GM21576 (cell line): ENCODE data around the gene CCSAP.

ENCODE experiments used
- ATAC-seq: cut with Tn5 transposase; IDR thresholded peaks from one replicate; pipeline ENCODE4 v1.9.1; 2021; ENCODE audit warnings: mild to moderate bottlenecking, moderate library complexity; ENCODE audit not compliant: unreplicated experiment

CCSAP gene

GRCh38 chr1:229326601-229327000 is 16.2 kb downstream of the CCSAP start:
- ATAC-seq, result no peak

DNA sequence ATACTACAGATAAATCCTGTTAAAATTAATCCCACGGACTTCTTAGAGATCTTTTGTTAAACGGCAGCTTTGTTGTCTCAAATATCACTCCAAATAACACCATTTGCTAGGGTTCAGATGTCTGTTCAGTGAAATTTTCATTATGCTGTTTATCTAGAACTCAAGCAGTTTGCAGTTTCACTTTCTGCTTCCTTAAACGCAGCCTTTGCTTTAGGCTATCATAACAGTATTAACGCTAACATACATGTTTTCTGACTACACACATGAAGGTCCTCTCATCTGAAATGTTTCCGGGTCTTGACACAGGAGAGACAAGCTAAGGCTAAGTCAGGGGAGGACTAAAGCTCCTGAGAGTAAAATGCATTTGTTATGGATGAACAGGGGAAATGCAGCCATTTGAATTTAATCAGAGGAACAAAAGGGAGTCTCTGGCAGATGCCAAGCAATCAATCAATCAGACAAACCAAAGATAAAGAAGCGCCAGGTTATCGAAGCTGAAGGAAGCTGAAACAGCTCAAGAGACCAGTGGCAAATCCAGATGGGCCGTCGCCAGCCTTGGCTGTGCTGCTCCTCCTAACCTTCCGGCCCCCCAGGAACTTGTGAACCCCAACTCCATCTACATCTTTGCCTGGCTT is 16.9 kb downstream of the CCSAP start:
- ATAC-seq, result no peak

- ATAC-seq, result no peak
Observed at GRCh38 chr1:229325401-229325800, 17.4 kb downstream of the CCSAP start.

GRCh38 chr1:229323885-229324553 is 18.8 kb downstream of the CCSAP start:
- ATAC-seq, result no peak

DNA sequence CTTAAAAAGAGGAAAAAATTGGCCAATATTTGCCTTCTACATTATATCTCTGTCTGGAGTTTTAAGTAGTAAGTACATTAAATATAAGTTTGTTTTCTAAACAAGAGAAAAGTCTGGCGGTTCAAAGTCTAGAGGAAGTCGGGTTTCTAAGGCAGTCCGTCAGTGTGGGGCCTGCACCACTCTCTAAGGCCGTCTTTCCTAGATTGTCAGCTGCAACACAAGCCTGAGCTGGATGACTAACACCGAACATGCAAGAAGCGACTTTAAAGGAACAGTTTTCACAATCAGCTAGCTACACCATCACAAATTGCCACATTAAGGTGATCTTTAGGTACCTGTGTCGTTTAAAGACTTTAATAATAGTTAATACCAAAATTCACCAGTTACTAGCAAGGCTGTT is 19.6 kb downstream of the CCSAP start:
- ATAC-seq, result no peak

GRCh38 chr1:229319487-229319886 is 23.4 kb downstream of the CCSAP start:
- ATAC-seq, result no peak

GRCh38 chr1:229318056-229318455 is 24.8 kb downstream of the CCSAP start:
- no peak for ATAC-seq

- no peak for ATAC-seq
Observed at GRCh38 chr1:229316166-229316565, 26.7 kb downstream of the CCSAP start.

DNA sequence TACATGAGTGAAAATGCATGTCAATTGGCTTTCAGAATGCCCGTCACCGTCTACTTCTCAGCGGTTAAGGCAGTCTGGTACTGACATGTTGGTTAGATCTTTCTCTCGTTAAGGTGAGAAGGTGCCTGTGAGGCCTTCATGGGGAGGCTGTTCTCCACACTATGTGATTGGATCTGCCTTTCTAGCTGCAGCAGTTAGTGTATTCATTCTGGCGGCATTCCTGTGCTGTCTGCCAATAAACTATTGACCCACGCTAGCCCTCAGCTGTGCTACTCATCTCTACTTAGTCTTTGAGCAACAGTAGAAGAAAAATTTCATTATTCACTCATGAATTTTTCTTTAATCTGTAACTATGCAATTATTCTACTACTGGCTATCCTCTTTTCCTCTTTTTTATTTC is 32.0 kb downstream of the CCSAP start:
- no peak for ATAC-seq

GRCh38 chr1:229309684-229310083 is 33.2 kb downstream of the CCSAP start:
- ATAC-seq, result no peak

- no peak for ATAC-seq
Observed at GRCh38 chr1:229309074-229309473, 33.8 kb downstream of the CCSAP start.

- no peak for ATAC-seq
Observed at GRCh38 chr1:229305392-229305791, 37.5 kb downstream of the CCSAP start.

- no peak for ATAC-seq
Observed at GRCh38 chr1:229303855-229304254, 39.0 kb downstream of the CCSAP start.

DNA sequence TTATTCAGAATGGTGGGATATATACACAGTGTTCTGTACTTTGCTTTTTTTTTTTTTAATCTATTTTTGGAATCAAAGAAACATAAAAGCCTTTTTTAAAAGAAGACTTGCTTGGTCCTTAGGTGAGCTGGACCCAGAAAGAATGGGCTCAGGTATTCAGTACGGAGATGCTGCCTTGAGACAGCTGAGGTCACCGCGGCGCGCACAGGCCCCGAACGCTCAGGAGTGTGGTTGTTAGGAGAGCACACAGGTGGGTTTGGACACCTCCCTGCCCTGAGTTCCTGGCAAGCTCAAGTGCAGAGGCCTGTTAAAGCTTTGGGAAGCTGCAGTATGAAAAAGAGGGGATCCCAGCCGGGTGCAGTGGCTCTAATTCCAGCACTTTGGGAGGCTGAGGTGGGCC is 40.1 kb downstream of the CCSAP start:
- no peak for ATAC-seq

DNA sequence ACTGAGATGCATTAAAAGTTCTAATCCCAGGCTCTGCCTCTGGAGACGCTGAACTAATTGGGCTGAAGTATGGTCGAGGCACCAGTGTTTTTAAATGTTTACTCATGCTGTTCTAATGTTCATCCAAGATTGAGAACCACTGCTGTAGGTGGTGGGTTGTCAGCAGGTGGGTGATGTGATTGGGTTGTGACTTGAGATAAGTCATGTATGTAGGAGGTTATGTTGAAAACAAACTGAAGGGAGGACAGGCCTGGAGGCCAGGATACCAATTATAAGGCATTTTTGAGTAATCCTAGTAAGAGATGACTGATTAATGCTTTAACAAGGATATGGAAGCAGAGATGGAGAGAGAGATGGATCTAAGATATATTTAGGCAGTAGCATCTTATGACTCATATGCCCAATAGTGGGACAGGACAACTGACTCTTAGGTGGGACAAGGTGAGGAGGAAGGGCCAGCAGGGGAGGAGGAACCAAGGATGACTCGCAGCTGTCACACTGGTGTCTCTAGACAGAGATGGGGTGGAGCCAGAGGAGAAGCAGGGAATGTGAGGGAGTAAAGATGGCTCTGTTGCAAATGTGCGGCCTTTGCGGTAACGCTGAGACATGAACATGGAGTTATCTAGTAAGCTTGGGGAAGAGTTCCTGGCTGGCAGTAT is 42.6 kb downstream of the CCSAP start:
- no peak for ATAC-seq

GRCh38 chr1:229298887-229299503 is 43.9 kb downstream of the CCSAP start:
- no peak for ATAC-seq

DNA sequence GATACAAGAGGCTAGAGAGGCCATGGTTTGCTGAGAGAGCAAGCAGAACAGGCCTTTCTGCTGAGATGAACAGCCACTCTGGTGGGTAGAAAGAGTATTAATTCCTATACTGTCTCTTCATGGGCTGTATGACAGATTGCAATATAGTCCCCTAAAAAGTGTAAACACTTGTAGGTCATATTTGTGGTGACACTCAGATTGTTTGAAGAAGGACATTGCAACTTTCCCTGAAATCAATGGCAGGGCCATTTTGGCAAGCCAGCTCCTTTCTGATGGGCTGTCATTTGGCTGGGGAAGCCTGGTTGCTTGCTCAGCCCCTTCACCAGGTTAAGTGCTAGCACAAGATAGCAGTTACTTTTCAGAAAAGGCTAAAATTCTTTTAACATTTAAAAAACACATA is 44.4 kb downstream of the CCSAP start:
- no peak for ATAC-seq

GRCh38 chr1:229297746-229298145 is 45.1 kb downstream of the CCSAP start:
- no peak for ATAC-seq

DNA sequence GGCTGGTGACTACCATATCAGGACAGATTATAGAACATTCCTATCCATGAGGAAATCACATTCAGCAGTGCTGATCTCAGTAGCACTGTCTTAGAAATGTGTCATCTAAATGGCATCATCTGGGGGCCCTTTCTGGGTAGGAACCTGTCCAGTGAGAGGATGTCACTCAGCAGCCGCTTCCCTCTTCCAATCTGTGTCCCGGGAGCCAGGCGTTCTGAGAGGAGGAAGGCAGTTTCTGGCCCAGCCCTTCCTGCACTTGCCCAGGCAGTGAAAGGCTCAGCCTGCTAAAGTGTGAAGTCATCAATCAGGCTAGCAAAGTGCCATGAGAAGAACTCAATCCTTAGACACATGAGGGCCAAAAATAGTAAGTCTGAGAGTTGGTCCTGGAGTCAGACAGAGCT is 46.3 kb downstream of the CCSAP start:
- no peak for ATAC-seq

DNA sequence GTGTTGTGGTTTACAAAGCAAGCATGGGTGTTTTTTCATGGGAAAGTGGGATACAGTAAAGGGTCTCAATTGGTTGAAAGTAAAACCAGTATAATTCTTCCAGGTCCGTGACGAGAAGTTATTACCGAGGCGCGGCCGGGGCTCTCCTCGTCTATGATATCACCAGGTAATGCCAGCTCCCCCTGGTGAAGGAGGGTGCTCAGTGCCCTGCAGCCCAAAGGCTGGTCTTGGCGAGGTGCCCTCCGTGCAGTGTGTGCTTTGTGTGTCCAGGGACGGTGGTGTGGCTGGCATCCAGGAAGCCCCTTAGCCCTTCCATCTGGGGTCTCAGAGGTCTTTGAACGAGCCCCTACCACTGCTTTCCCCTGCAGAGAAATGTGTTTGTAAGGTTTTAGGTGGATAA is 47.1 kb downstream of the CCSAP start:
- ATAC-seq, result no peak

- ATAC-seq, result no peak
Observed at GRCh38 chr1:229293528-229294204, 49.2 kb downstream of the CCSAP start.
